AG08395 (cell line): ENCODE measurements around the gene ATMIN.

Experiments
- DNase-seq: peaks from one replicate; pipeline ENCODE4 v3.0.0; 2012; ENCODE audit warnings: mixed read lengths, low spot score

Gene ATMIN

GRCh38 chr16:81035398-81035974 is at the start of gene ATMIN:
Gene ATMIN, plus strand, starts transcription at chr16:81035842. Its CDS starts 29 bp downstream, at chr16:81035871.
- peak; percentile 97 for DNase-seq

GRCh38 chr16:80986557-80986956 is 49.1 kb upstream of the ATMIN start:
- no peak for DNase-seq

GRCh38 chr16:80988756-80989155 is 46.9 kb upstream of the ATMIN start:
- no peak for DNase-seq

- no peak for DNase-seq
Measured at GRCh38 chr16:80989801-80990200, 45.8 kb upstream of the ATMIN start.

GRCh38 chr16:80990577-80990976 is 45.1 kb upstream of the ATMIN start:
- no peak for DNase-seq

GRCh38 chr16:80990978-80991377 is 44.7 kb upstream of the ATMIN start:
- no peak for DNase-seq

GRCh38 chr16:80991792-80992430 is 43.7 kb upstream of the ATMIN start:
- DNase-seq, result no peak

- no peak for DNase-seq
Measured at GRCh38 chr16:80992676-80993293, 42.9 kb upstream of the ATMIN start.

GRCh38 chr16:80993307-80993706 is 42.3 kb upstream of the ATMIN start:
- DNase-seq, result peak; percentile 77

GRCh38 chr16:80993834-80994233 is 41.8 kb upstream of the ATMIN start:
- no peak for DNase-seq

- no peak for DNase-seq
Measured at GRCh38 chr16:80994451-80994850, 41.2 kb upstream of the ATMIN start.

- DNase-seq, result no peak
Measured at GRCh38 chr16:80996688-80997138, 38.9 kb upstream of the ATMIN start.

GRCh38 chr16:80997139-80997798 is 38.4 kb upstream of the ATMIN start:
- no peak for DNase-seq

GRCh38 chr16:80997964-80998620 is 37.5 kb upstream of the ATMIN start:
- DNase-seq, result no peak

GRCh38 chr16:81000873-81001272 is 34.8 kb upstream of the ATMIN start:
- no peak for DNase-seq

GRCh38 chr16:81001330-81001729 is 34.3 kb upstream of the ATMIN start:
- no peak for DNase-seq

- no peak for DNase-seq
Measured at GRCh38 chr16:81003064-81003463, 32.6 kb upstream of the ATMIN start.

- DNase-seq, result no peak
Measured at GRCh38 chr16:81003610-81004460, 31.8 kb upstream of the ATMIN start.

GRCh38 chr16:81004646-81005353 is 30.8 kb upstream of the ATMIN start:
- DNase-seq, result peak; percentile 40

GRCh38 chr16:81005610-81006161 is 30.0 kb upstream of the ATMIN start:
- no peak for DNase-seq
